Measurements from ENCODE around the gene PPP1R37.

DNA sequence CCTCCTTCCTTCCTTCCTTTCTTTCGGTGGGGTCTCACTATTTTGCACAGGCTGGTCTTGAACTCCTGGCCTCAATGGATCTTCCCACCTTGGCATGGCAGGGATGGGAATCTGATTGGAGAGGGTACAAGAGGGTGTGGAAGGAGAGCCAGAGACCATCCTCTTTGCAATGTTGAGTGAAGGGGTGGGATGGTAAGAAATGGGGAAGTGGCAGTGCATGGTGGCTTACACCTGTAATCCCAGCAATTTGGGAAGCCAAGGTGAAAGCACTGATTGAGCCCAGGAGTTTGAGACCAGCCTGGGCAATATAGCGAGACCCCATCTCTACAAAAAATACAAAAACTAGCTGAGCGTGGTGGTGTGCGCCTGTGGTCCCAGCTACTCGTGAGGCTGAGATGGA lies 91.1 kb downstream of the PPP1R37 start:
- TF ChIP-seq POLR2A (IDR thresholded peaks at IDR 0.05; ENCODE audit: low read depth, low read length) (no peak), TAF1 (IDR thresholded peaks at IDR 0.05; ENCODE audit: low read depth, low read length) (no peak), POLR2AphosphoS5 (IDR thresholded peaks at IDR 0.05; ENCODE audit: low read depth, low read length) (no peak)
